HEK293 (cell line): ENCODE measurements around the gene PMAIP1.

Experiments used
- ZFP37 ChIP-seq: fragments of 450-650 bp; formaldehyde crosslinking; IDR thresholded peaks from 2 replicates; pipeline ENCODE4 v1.5.1; 2016; ENCODE audit warnings: missing biosample characterization, missing genetic modification characterization
- ZFP41 ChIP-seq: fragments of 450-650 bp; formaldehyde crosslinking; IDR thresholded peaks from 2 replicates; pipeline ENCODE4 v1.5.1; 2016; ENCODE audit warnings: missing biosample characterization, missing genetic modification characterization, borderline replicate concordance
- ZNF10 ChIP-seq: fragments of 450-650 bp; formaldehyde crosslinking; IDR thresholded peaks from 2 replicates; pipeline ENCODE4 v1.5.1; 2017; ENCODE audit warnings: missing biosample characterization, missing genetic modification characterization
- ZNF530 ChIP-seq: fragments of 450-650 bp; formaldehyde crosslinking; IDR thresholded peaks from 2 replicates; pipeline ENCODE4 v1.5.1; 2016; ENCODE audit warnings: low read depth, missing biosample characterization, missing genetic modification characterization
- ZNF585B ChIP-seq: fragments of 450-650 bp; formaldehyde crosslinking; IDR thresholded peaks from 2 replicates; pipeline ENCODE4 v1.5.1; 2016; ENCODE audit warnings: missing biosample characterization, missing genetic modification characterization

DNA sequence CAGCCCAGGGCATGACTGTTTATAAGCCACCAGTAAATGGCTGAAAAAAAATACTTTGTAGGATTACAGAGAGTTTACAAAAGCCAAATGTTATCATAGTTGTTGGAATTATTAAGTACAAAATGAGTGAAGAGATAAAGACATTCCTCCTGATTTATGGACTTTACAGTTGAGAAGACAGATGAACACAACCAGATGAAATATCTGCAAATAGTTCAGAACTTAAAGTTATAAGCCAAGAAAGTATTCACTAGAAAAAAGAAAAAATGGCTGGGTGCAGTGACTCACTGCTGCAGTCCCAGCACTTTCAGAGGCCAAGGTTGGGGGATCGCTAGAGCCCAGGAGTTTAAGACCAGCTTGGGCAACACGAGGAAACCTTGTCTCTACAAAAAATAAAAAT lies 11.2 kb downstream of the PMAIP1 start:
- TF ChIP-seq ZFP41 (tag by site-specific recombination) (no peak), ZFP37 (tag by site-specific recombination) (no peak), ZNF530 (tag by site-specific recombination) (no peak), ZNF585B (no peak), ZNF10 (tag by site-specific recombination) (no peak)
